Karpas-422 (cell line): ENCODE results near the gene NHSL2. TPM values are rescaled to one million over a fixed set of nuclear protein-coding genes. Genes with fewer than 3 reads are reported as not detected.

ENCODE experiments used
- DNase-seq: peaks from one replicate; pipeline ENCODE4 v3.0.0-alpha.2; 2015
- H2AFZ ChIP-seq: fragments of 200-600 bp; sonication (generic); 2 replicates; pipeline ENCODE4 v1.6.1; 2014; ENCODE audit warnings: antibody characterized with exemption, low read length, mixed read lengths
- H3K27ac ChIP-seq: fragments of 200-600 bp; sonication (generic); 2 replicates; pipeline ENCODE4 v1.5.1; 2014; ENCODE audit warnings: mild to moderate bottlenecking, low read length, moderate library complexity
- H3K27me3 ChIP-seq: fragments of 200-600 bp; sonication (generic); 2 replicates; pipeline ENCODE4 v1.6.1; 2014; ENCODE audit warnings: low read length, mixed read lengths
- H3K36me3 ChIP-seq: fragments of 200-600 bp; sonication (generic); 2 replicates; pipeline ENCODE4 v1.6.1; 2014; ENCODE audit warnings: low read length, mixed read lengths; ENCODE audit not compliant: insufficient read depth
- H3K4me1 ChIP-seq: fragments of 200-600 bp; sonication (generic); 2 replicates; pipeline ENCODE4 v1.6.1; 2014; ENCODE audit warnings: mild to moderate bottlenecking, low read length, mixed read lengths
- H3K4me2 ChIP-seq: fragments of 200-600 bp; sonication (generic); 2 replicates; pipeline ENCODE4 v1.6.1; 2014; ENCODE audit warnings: low read length, low read depth, mild to moderate bottlenecking; ENCODE audit not compliant: poor library complexity, severe bottlenecking
- H3K4me3 ChIP-seq: fragments of 200-600 bp; sonication (generic); 2 replicates; pipeline ENCODE4 v1.5.1; 2014; ENCODE audit warnings: mild to moderate bottlenecking, antibody characterized with exemption, low read length, mixed read lengths
- H3K79me2 ChIP-seq: fragments of 200-600 bp; sonication (generic); 2 replicates; pipeline ENCODE4 v1.6.1; 2014; ENCODE audit warnings: mild to moderate bottlenecking, low read length, mixed read lengths
- H3K9ac ChIP-seq: fragments of 200-600 bp; sonication (generic); 2 replicates; pipeline ENCODE4 v1.6.0; 2014; ENCODE audit warnings: low read length
- H3K9me2 ChIP-seq: fragments of 200-600 bp; sonication (generic), shearing (Covaris generic); replicated peaks from 2 replicates; pipeline ENCODE4 v1.6.0; 2014; ENCODE audit warnings: mild to moderate bottlenecking, low read length, moderate library complexity; ENCODE audit not compliant: insufficient read depth
- H3K9me3 ChIP-seq: fragments of 300-700, 200-600 bp; sonication (generic); 2 replicates; pipeline ENCODE4 v1.6.1; 2014; ENCODE audit warnings: low read length, mixed read lengths
- H4K20me1 ChIP-seq: fragments of 200-600 bp; sonication (generic); 2 replicates; pipeline ENCODE4 v1.6.1; 2014; ENCODE audit warnings: mild to moderate bottlenecking, antibody characterized with exemption, low read length, low read depth; ENCODE audit not compliant: insufficient read depth
- total RNA-seq: library from RNA; depleted of rRNA; stranded (reverse); fragments of >200 nt; shearing (Covaris generic); gene quantifications from 2 replicates; pipeline ENCODE4 v1.2.3, GENCODE V29; 2014; ENCODE audit warnings: low replicate concordance

Gene NHSL2
- total RNA-seq, 1 experiment from 2014 or later = not detected

DNA sequence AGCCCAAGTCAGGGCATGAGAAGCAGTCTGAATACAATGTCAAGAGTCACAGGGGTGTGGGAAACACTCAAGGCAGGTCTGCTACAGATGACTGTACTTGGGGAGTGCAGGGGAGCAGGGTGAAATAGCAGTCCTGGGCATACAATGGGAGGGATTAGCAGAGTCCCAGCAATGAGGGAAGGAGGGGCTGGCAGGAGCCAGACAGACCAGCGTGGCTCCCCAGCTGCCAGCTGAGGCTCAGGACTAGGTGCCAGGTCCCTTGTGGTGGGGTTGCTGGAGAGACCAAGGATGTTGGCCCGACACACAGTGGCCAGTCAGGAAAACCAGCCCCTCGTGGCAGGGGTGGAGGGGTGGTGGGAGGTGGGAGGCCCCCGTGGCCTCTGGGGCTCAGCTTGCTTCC is 134.5 kb downstream of the NHSL2 start:
- H3K4me3 ChIP-seq = no peak overlapping the region
- H3K9me3 ChIP-seq = no peaks in the 10 kb centered on the region
- H3K79me2 ChIP-seq = no peaks in the 10 kb centered on the region
- H2AFZ ChIP-seq = no peak overlapping the region
- H3K27ac ChIP-seq = no peak overlapping the region
- no peak for DNase-seq
- no peaks in the 10 kb centered on the region for H3K27me3 ChIP-seq
- H3K9ac ChIP-seq = no peak overlapping the region
- no peaks in the 10 kb centered on the region for H3K36me3 ChIP-seq
- H3K4me2 ChIP-seq = no peak overlapping the region
- no peaks in the 10 kb centered on the region for H3K9me2 ChIP-seq
- H4K20me1 ChIP-seq = no peaks in the 10 kb centered on the region
- no peaks in the 10 kb centered on the region for H3K4me1 ChIP-seq

- Histone ChIP-seq H3K4me2 (no peak overlapping the region), H3K9ac (no peak overlapping the region), H3K9me3 (no peaks in the 10 kb centered on the region), H3K4me3 (no peak overlapping the region), H3K9me2 (no peaks in the 10 kb centered on the region), H3K36me3 (no peaks in the 10 kb centered on the region), H3K79me2 (no peaks in the 10 kb centered on the region), H2AFZ (no peak overlapping the region), H3K27ac (no peak overlapping the region), H4K20me1 (no peaks in the 10 kb centered on the region), H3K4me1 (no peaks in the 10 kb centered on the region), H3K27me3 (no peaks in the 10 kb centered on the region)
- DNase-seq = no peak
Measured at GRCh38 chrX:72045552-72046277, 135.1 kb downstream of the NHSL2 start.

DNA sequence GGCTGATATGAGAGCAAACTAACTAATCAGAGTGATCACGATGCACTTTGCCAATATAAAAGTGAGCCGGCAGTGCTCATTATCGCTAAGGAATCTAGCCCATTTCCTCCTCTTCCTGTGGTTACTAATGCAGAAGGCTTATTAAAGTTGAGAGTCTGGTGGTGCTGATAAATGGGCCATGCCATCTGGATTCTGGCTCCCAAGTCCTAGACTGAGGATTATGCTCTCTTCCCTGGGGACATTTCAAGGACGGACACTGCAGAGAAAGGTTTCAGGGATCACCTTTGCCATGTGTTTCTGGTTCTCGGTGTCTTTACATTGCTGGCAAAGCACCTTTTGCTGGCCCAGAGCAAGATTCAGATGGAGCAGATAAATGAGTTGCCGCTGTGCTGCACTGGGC is 135.8 kb downstream of the NHSL2 start:
- no peaks in the 10 kb centered on the region for H3K27me3 ChIP-seq
- H4K20me1 ChIP-seq = no peaks in the 10 kb centered on the region
- no peak overlapping the region for H3K4me2 ChIP-seq
- no peak overlapping the region for H3K27ac ChIP-seq
- no peak overlapping the region for H3K9ac ChIP-seq
- H2AFZ ChIP-seq = no peak overlapping the region
- H3K4me3 ChIP-seq = no peak overlapping the region
- no peaks in the 10 kb centered on the region for H3K9me2 ChIP-seq
- H3K36me3 ChIP-seq = no peaks in the 10 kb centered on the region
- H3K9me3 ChIP-seq = no peaks in the 10 kb centered on the region
- H3K4me1 ChIP-seq = no peaks in the 10 kb centered on the region
- no peak for DNase-seq
- no peaks in the 10 kb centered on the region for H3K79me2 ChIP-seq

DNA sequence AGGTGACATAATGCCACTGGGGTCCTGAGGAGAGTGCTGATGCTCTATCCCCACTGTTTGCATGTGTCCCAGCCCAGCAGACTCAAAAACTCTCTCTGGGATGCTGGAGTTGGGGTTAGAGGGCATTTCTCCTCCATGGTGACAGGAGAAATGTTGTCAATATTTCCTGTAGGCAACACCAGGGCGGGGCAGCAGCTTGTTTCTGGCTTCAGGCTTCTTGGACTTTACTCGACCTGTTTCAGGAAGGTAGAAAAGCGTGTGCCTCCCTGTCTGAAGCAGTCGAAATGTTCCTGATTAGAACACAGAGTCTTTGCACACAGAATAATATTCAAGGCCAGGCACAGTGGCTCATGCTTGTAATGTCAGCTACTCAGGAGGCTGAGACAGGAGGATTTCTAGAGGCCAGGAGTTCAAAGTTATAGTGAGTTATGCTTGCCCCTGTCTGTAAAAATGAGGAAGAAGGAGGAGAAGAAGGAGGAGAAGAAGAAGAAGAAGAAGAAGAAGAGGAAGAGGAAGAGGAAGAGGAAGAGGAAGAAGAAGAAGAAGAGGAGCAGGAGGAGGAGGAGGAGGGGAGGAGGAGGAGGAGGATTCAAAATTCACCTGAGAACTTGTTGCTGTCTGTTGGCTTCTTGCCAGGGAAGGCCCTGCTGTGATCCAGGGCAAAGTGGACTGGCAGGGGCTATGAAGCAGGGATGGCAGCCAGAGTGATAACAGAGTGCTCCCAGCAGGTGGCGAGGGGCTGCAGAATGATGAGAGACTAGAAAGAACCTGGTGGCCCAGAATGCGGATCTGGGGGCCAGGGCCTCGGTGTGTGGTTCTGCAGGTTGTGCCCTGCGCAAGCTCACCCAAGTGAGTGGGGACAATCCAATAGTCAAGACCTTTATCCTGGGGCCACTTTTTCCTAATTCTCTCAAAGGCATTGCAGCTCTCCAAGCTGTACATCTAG is 138.1 kb downstream of the NHSL2 start:
- Histone ChIP-seq H4K20me1 (no peaks in the 10 kb centered on the region), H3K36me3 (no peaks in the 10 kb centered on the region), H3K9me3 (no peaks in the 10 kb centered on the region), H3K27me3 (no peaks in the 10 kb centered on the region), H3K79me2 (no peaks in the 10 kb centered on the region), H3K4me2 (no peak overlapping the region), H3K9ac (no peak overlapping the region), H3K4me3 (no peak overlapping the region), H3K27ac (no peak overlapping the region), H2AFZ (no peak overlapping the region), H3K9me2 (no peaks in the 10 kb centered on the region), H3K4me1 (no peaks in the 10 kb centered on the region)
- no peak for DNase-seq

DNA sequence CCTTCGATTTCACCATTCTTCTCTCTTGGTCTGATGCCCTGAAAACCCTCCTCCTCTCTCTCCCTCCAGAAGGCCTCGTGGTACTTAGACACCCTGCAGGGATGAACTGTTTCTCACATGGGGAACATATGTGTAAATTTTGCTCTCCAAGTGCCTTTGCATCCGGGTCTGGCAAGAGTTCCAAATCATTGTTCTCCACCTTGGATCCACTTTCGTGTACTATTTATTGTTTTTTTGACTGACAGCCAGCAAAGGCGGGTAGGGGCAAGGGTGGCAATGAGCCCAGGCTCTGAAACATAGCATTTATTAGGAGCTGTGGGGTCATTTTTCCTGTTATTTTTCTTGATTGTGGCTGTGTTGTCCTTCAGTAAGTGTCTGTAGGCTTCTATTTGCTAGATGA is 139.4 kb downstream of the NHSL2 start:
- Histone ChIP-seq H3K4me2 (no peak overlapping the region), H3K79me2 (no peaks in the 10 kb centered on the region), H3K4me3 (no peak overlapping the region), H2AFZ (no peak overlapping the region), H3K9ac (no peak overlapping the region), H4K20me1 (no peaks in the 10 kb centered on the region), H3K27me3 (no peaks in the 10 kb centered on the region), H3K9me2 (no peaks in the 10 kb centered on the region), H3K9me3 (no peaks in the 10 kb centered on the region), H3K27ac (no peak overlapping the region), H3K4me1 (no peaks in the 10 kb centered on the region), H3K36me3 (no peaks in the 10 kb centered on the region)
- DNase-seq = no peak

DNA sequence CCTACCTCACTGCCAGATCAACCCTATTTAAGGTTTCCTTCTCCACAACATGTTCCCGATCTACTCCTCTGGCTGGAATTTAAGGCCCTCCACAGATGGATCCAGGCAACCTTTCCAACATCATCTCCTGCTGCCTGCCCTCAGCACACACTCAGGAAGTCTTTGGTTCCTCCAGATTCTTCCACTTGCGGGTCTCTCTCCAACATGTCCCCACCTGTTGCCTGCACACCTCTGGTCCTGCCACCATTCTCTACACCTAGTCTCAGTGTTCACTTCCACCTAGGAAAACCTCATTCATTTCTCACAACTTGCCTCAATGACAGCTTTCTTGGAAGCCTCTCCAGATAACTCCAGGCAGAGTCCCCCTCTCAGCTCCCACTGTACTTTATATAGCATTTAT is 140.9 kb downstream of the NHSL2 start:
- Histone ChIP-seq H3K79me2 (no peaks in the 10 kb centered on the region), H3K4me3 (no peak overlapping the region), H3K9me3 (no peaks in the 10 kb centered on the region), H3K27me3 (no peaks in the 10 kb centered on the region), H2AFZ (no peak overlapping the region), H3K9me2 (no peaks in the 10 kb centered on the region), H3K27ac (no peak overlapping the region), H4K20me1 (no peaks in the 10 kb centered on the region), H3K36me3 (no peaks in the 10 kb centered on the region), H3K4me1 (no peaks in the 10 kb centered on the region), H3K4me2 (no peak overlapping the region), H3K9ac (no peak overlapping the region)
- DNase-seq = no peak

- peak; percentile 17 for DNase-seq
- H2AFZ ChIP-seq = no peak overlapping the region
- no peaks in the 10 kb centered on the region for H3K4me1 ChIP-seq
- no peaks in the 10 kb centered on the region for H4K20me1 ChIP-seq
- H3K27me3 ChIP-seq = no peaks in the 10 kb centered on the region
- no peaks in the 10 kb centered on the region for H3K9me2 ChIP-seq
- no peak overlapping the region for H3K4me3 ChIP-seq
- no peaks in the 10 kb centered on the region for H3K9me3 ChIP-seq
- H3K79me2 ChIP-seq = no peaks in the 10 kb centered on the region
- H3K27ac ChIP-seq = no peak overlapping the region
- no peak overlapping the region for H3K9ac ChIP-seq
- no peaks in the 10 kb centered on the region for H3K36me3 ChIP-seq
- no peak overlapping the region for H3K4me2 ChIP-seq
Measured at GRCh38 chrX:72052415-72053090, 141.9 kb downstream of the NHSL2 start.

GRCh38 chrX:72053508-72053907 is 142.9 kb downstream of the NHSL2 start:
- H3K36me3 ChIP-seq = no peaks in the 10 kb centered on the region
- H3K27ac ChIP-seq = no peak overlapping the region
- H3K4me1 ChIP-seq = no peaks in the 10 kb centered on the region
- H3K4me3 ChIP-seq = no peak overlapping the region
- no peaks in the 10 kb centered on the region for H3K27me3 ChIP-seq
- no peak overlapping the region for H3K9ac ChIP-seq
- H3K9me3 ChIP-seq = no peaks in the 10 kb centered on the region
- H3K4me2 ChIP-seq = no peak overlapping the region
- H4K20me1 ChIP-seq = no peaks in the 10 kb centered on the region
- no peak overlapping the region for H2AFZ ChIP-seq
- no peaks in the 10 kb centered on the region for H3K79me2 ChIP-seq
- no peaks in the 10 kb centered on the region for H3K9me2 ChIP-seq
- peak; percentile 32 for DNase-seq
